Astrocyte of the cerebellum (primary cell): ENCODE measurements around the gene SLC6A7.

Source experiments
- DNase-seq: peaks from one replicate; pipeline ENCODE4 v3.0.0-alpha.2; 2011; ENCODE audit warnings: low read depth
- H3K4me3 ChIP-seq: 2 replicates; pipeline ENCODE4 v1.5.1; 2011; ENCODE audit warnings: mild to moderate bottlenecking, low read depth, low read length, moderate library complexity
- CTCF ChIP-seq: IDR thresholded peaks from 2 replicates; pipeline ENCODE4 v1.5.1; 2012; ENCODE audit warnings: low read length, low read depth, moderate library complexity, mild to moderate bottlenecking; ENCODE audit errors: missing control alignments
- in situ Hi-C: cut with HindIII; loops from 2 replicates; pipeline ENCODE4 v1.10.0; 2017; ENCODE audit warnings: low sequenced_read_pairs

Gene SLC6A7

GRCh38 chr5:150204590-150204960 is 14.7 kb downstream of the SLC6A7 start:
- no peak for DNase-seq
- in situ Hi-C loops: no loop called here
- no peak overlapping the region for H3K4me3 ChIP-seq
- no peak for TF ChIP-seq CTCF

- no peak overlapping the region for H3K4me3 ChIP-seq
- DNase-seq: no peak
- in situ Hi-C loops: no loop called here
- no peak for TF ChIP-seq CTCF
Measured at GRCh38 chr5:150206098-150206778, 16.4 kb downstream of the SLC6A7 start.

GRCh38 chr5:150206779-150207115 is 16.9 kb downstream of the SLC6A7 start:
- in situ Hi-C loops: no loop called here
- H3K4me3 ChIP-seq: no peak overlapping the region
- DNase-seq: no peak
- no peak for TF ChIP-seq CTCF

GRCh38 chr5:150208187-150209098 is 18.6 kb downstream of the SLC6A7 start:
- TF ChIP-seq CTCF: no peak
- DNase-seq: no peak
- no peak overlapping the region for H3K4me3 ChIP-seq
- in situ Hi-C loops: no loop called here

GRCh38 chr5:150209099-150209635 is 19.3 kb downstream of the SLC6A7 start:
- in situ Hi-C loops: no loop called here
- TF ChIP-seq CTCF: no peak
- no peak overlapping the region for H3K4me3 ChIP-seq
- peak; percentile 34 for DNase-seq

- TF ChIP-seq CTCF: no peak
- in situ Hi-C loops: no loop called here
- no peak for DNase-seq
- H3K4me3 ChIP-seq: no peak overlapping the region
Measured at GRCh38 chr5:150210644-150211043, 20.8 kb downstream of the SLC6A7 start.
